ENCODE data around the gene GLDN. TPM values are rescaled to one million over a fixed set of nuclear protein-coding genes. Genes with fewer than 3 reads are reported as not detected.

The GLDN gene
- total and polyA plus RNA-seq, 2 experiments from 2014 or later: 0.32 to 1.2 TPM

DNA sequence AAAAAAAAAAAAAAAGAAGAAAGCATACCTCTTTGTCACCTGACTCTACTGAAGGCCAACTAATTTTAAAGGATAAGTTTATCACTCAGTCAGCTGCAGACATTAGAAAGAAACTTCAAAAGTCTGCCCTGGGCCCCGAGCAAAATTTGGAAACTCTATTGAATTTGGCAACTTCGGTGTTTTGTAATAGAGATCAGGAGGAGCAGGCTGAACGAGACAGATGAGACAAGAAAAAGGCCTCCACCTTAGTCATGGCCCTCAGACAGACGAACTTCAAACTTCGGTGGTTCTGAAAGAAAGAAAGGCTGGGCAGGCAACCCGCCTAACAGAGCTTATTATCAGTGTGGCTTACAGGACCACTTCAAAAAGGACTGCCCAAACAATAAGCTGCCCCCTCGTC, 18.5 kb downstream of the GLDN start:
- H3K4me3 ChIP-seq: no peak overlapping the region
- no peak overlapping the region for H3K27ac Mint-ChIP-seq
- peaks cover 1% of the 10 kb centered on the region for H3K27me3 Mint-ChIP-seq (ENCODE audit: insufficient read depth, low read depth, poor library complexity)
- no peaks in the 10 kb centered on the region for H3F3A ChIP-seq (replicated peaks; ENCODE audit: low read depth)
- no peak overlapping the region for H3K4me3 Mint-ChIP-seq
- ATAC-seq: no peak
- no peaks in the 10 kb centered on the region for H3K9me3 Mint-ChIP-seq
- TF ChIP-seq REST (IDR thresholded peaks at IDR 0.05; ENCODE audit: unreplicated experiment) (no peak), JUNB (IDR thresholded peaks at IDR 0.05; ENCODE audit: unreplicated experiment) (no peak)
- TF ChIP-seq, protein P1, sequence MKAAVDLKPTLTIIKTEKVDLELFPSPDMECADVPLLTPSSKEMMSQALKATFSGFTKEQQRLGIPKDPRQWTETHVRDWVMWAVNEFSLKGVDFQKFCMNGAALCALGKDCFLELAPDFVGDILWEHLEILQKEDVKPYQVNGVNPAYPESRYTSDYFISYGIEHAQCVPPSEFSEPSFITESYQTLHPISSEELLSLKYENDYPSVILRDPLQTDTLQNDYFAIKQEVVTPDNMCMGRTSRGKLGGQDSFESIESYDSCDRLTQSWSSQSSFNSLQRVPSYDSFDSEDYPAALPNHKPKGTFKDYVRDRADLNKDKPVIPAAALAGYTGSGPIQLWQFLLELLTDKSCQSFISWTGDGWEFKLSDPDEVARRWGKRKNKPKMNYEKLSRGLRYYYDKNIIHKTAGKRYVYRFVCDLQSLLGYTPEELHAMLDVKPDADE (IDR thresholded peaks at IDR 0.05): no peak
- no peak overlapping the region for H3K27ac ChIP-seq (ENCODE audit: low read depth)
- no peaks in the 10 kb centered on the region; the same call in 1 of the 2 replicates for H3K4me1 ChIP-seq (ENCODE audit: insufficient read depth)
- no peaks in the 10 kb centered on the region for H4K20me1 ChIP-seq (replicated peaks; ENCODE audit: insufficient read depth)
- DNase-seq (ENCODE audit: low spot score): no peak
- no peaks in the 10 kb centered on the region for H3K27me3 ChIP-seq (ENCODE audit: insufficient read depth)
- H3K4me2 ChIP-seq: no peak overlapping the region
- H3K36me3 ChIP-seq (ENCODE audit: insufficient read depth): no peaks in the 10 kb centered on the region
- peaks cover 2% of the 10 kb centered on the region; the same call in 1 of the 3 replicates for H3K4me1 Mint-ChIP-seq
- H3K9me2 ChIP-seq (ENCODE audit: insufficient read depth): no peaks in the 10 kb centered on the region; the same call in 1 of the 2 replicates
- H2AFZ ChIP-seq: no peak overlapping the region
- H3K36me3 Mint-ChIP-seq (ENCODE audit: low read depth): no peaks in the 10 kb centered on the region
- H3K79me2 ChIP-seq (replicated peaks; ENCODE audit: insufficient read depth): no peaks in the 10 kb centered on the region

DNA sequence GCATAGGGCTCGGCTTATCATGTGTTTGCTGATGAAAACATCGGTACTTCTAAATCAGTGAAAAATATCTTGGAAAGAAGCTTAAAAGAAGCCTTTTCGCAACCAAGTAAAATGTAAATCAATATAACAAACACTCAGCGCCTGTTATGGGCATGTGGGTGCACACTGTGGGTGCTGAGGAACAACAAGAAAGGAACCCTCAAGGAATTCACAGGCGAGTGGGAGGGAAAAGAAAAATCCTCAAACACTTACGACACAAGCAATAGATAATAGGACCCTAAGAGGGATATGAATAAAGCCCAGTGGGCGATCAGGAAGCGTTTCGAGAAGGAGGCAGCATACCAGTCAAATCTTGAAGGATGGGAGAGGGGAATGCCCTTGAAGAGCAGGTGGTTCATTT, 21.9 kb downstream of the GLDN start:
- H3K36me3 Mint-ChIP-seq (ENCODE audit: low read depth): no peaks in the 10 kb centered on the region
- TF ChIP-seq ZNF114 (CRISPR knock-in tag; IDR thresholded peaks at IDR 0.05): no peak
- TF ChIP-seq ZNF331 (CRISPR knock-in tag; IDR thresholded peaks at IDR 0.05; ENCODE audit: low read depth): no peak
- no peak for TF ChIP-seq CTCF (conservative IDR thresholded peaks at IDR 0.05; ENCODE audit: low read depth in 2 of 2)
- no peak for TF ChIP-seq EZH2 (IDR thresholded peaks at IDR 0.05; ENCODE audit: low read depth, unreplicated experiment)
- no peak for TF ChIP-seq JUNB (IDR thresholded peaks at IDR 0.05; ENCODE audit: unreplicated experiment)
- TF ChIP-seq STAT1 (IDR thresholded peaks at IDR 0.05; ENCODE audit: unreplicated experiment): no peak
- TF ChIP-seq, protein P1 (IDR thresholded peaks at IDR 0.05): no peak
- no peak for TF ChIP-seq REST (IDR thresholded peaks at IDR 0.05; ENCODE audit: unreplicated experiment)
- no peak for TF ChIP-seq CREB1 (CRISPR knock-in tag; IDR thresholded peaks at IDR 0.05; ENCODE audit: low read depth)
- no peak for TF ChIP-seq EZH2phosphoT487 (IDR thresholded peaks at IDR 0.05; ENCODE audit: unreplicated experiment)

More for the DNA sequence above, 21.9 kb downstream of the GLDN start:
- Histone ChIP-seq H3F3A (replicated peaks; ENCODE audit: low read depth) (no peaks in the 10 kb centered on the region), H3K27me3 (ENCODE audit: insufficient read depth) (no peaks in the 10 kb centered on the region), H3K4me1 (ENCODE audit: insufficient read depth) (no peaks in the 10 kb centered on the region; the same call in 1 of the 2 replicates), H3K36me3 (ENCODE audit: insufficient read depth) (no peaks in the 10 kb centered on the region), H3K4me3 (no peak overlapping the region), H3K4me2 (no peak overlapping the region), H3K27ac (ENCODE audit: low read depth) (no peak overlapping the region), H2AFZ (no peak overlapping the region), H3K9me2 (ENCODE audit: insufficient read depth) (no peaks in the 10 kb centered on the region), H3K79me2 (replicated peaks; ENCODE audit: insufficient read depth) (no peaks in the 10 kb centered on the region), H4K20me1 (replicated peaks; ENCODE audit: insufficient read depth) (no peaks in the 10 kb centered on the region)
- ATAC-seq: peak; percentile 46; the same call in 2 of the 3 replicates
- Mint-ChIP-seq H3K27ac (no peak overlapping the region), H3K27me3 (ENCODE audit: insufficient read depth, low read depth, poor library complexity) (peaks cover 1% of the 10 kb centered on the region), H3K9me3 (no peaks in the 10 kb centered on the region), H3K4me3 (no peak overlapping the region), H3K4me1 (peaks cover 2% of the 10 kb centered on the region; the same call in 1 of the 3 replicates)
- DNase-seq (ENCODE audit: low spot score): peak; percentile 24

Measured in GM23338 (cell line).